ENCODE measurements around the gene CCT6B. TPM values are rescaled to one million over a fixed set of nuclear protein-coding genes. Genes with fewer than 3 reads are reported as not detected.

The CCT6B gene
- total RNA-seq, 1 experiment from 2014 or later, result 1.1 TPM

- no peaks in the 10 kb centered on the region for H3K9me3 ChIP-seq (ENCODE audit: control insufficient read depth in 1 of 2, insufficient read depth in 1 of 2, low read depth in 1 of 2, low read length in 2 of 2)
- H3K4me1 ChIP-seq (ENCODE audit: control insufficient read depth in 1 of 2, insufficient read depth in 2 of 2, low read length in 2 of 2), result no peaks in the 10 kb centered on the region
- H3K79me2 ChIP-seq (ENCODE audit: insufficient read depth, low read length), result no peaks in the 10 kb centered on the region
- H3K27me3 ChIP-seq (ENCODE audit: insufficient read depth, low read length), result no peaks in the 10 kb centered on the region
- no peaks in the 10 kb centered on the region for H3K9me2 ChIP-seq (ENCODE audit: insufficient read depth)
- DNase-seq (ENCODE audit: low read depth, low spot score) (no peak), ATAC-seq (no peak)
- no peak overlapping the region for H3K4me3 ChIP-seq (replicated peaks in 1 of 2; ENCODE audit: low read depth in 1 of 2, low read length in 2 of 2)
- no peak overlapping the region for H3K9ac ChIP-seq (ENCODE audit: low read length)
- H3K27ac ChIP-seq (ENCODE audit: low read depth, low read length), result no peak overlapping the region
- TF ChIP-seq JUND (IDR thresholded peaks at IDR 0.05), result no peak
- TF ChIP-seq SP1 (IDR thresholded peaks at IDR 0.05; ENCODE audit: low read depth), result no peak
- no peak for TF ChIP-seq EGR1 (IDR thresholded peaks at IDR 0.05; ENCODE audit: low read depth)
- TF ChIP-seq, protein P1, sequence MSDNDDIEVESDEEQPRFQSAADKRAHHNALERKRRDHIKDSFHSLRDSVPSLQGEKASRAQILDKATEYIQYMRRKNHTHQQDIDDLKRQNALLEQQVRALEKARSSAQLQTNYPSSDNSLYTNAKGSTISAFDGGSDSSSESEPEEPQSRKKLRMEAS (IDR thresholded peaks at IDR 0.05), result no peak
- no peak for TF ChIP-seq TCF7L2 (IDR thresholded peaks at IDR 0.05; ENCODE audit: borderline replicate concordance, extremely low read depth, insufficient read depth, insufficient read length)
- no peak for TF ChIP-seq ZNF274 (IDR thresholded peaks at IDR 0.05; ENCODE audit: low read depth, low read length)
- TF ChIP-seq CBX3 (IDR thresholded peaks at IDR 0.05; ENCODE audit: low read depth), result no peak
- RAD21 ChIA-PET (ENCODE audit: low non-redundant PET in 1 of 2, low total read pairs in 2 of 2, uncharacterized antibody in 2 of 2, unreplicated experiment in 2 of 2), result no interaction called here
- CTCF ChIA-PET, result interaction anchor here (1.0 to 1.2 kb wide), 3 partner anchors 119 to 123 kb away, joined by 3 read pairs; no protein-coding TSS in a partner anchor
- BruUV-seq (replicated peaks), result no TSS peak
- intact Hi-C loops (cut with micrococcal nuclease), result loop anchor here (5.0 to 10.0 kb wide), 3 partner anchors 541 to 751 kb away; partner anchors contain the start of gene SLFN12L
- POLR2A ChIA-PET, result no interaction called here
- no peak overlapping the region for H3K4me2 ChIP-seq (ENCODE audit: low read length)
- H4K20me1 ChIP-seq (ENCODE audit: insufficient read depth), result no peaks in the 10 kb centered on the region
- H2AFZ ChIP-seq (ENCODE audit: low read depth, low read length, poor library complexity, severe bottlenecking), result no peak overlapping the region
- H3K36me3 ChIP-seq (ENCODE audit: control insufficient read depth in 1 of 2, insufficient read depth in 2 of 2, low read length in 2 of 2), result peaks cover 31 to 64% of the 10 kb centered on the region in 2 experiments; a peak in 3 of 4 replicates
Observed at GRCh38 chr17:34996422-34997285, 35.4 kb upstream of the CCT6B start.

GRCh38 chr17:34993031-34993430, 31.8 kb upstream of the CCT6B start:
- POLR2A ChIA-PET, result no interaction called here
- Histone ChIP-seq H3K9me2 (ENCODE audit: insufficient read depth) (no peaks in the 10 kb centered on the region), H3K79me2 (ENCODE audit: insufficient read depth, low read length) (no peaks in the 10 kb centered on the region), H3K27me3 (ENCODE audit: insufficient read depth, low read length) (no peaks in the 10 kb centered on the region), H3K9me3 (ENCODE audit: control insufficient read depth in 1 of 2, insufficient read depth in 1 of 2, low read depth in 1 of 2, low read length in 2 of 2) (no peaks in the 10 kb centered on the region), H3K9ac (ENCODE audit: low read length) (no peak overlapping the region), H3K4me1 (ENCODE audit: control insufficient read depth in 1 of 2, insufficient read depth in 2 of 2, low read length in 2 of 2) (no peaks in the 10 kb centered on the region), H3K36me3 (ENCODE audit: control insufficient read depth in 1 of 2, insufficient read depth in 2 of 2, low read length in 2 of 2) (peaks cover 37 to 67% of the 10 kb centered on the region in 2 experiments; a peak in 3 of 4 replicates), H3K4me2 (ENCODE audit: low read length) (no peak overlapping the region), H2AFZ (ENCODE audit: low read depth, low read length, poor library complexity, severe bottlenecking) (no peak overlapping the region), H4K20me1 (ENCODE audit: insufficient read depth) (no peaks in the 10 kb centered on the region), H3K27ac (ENCODE audit: low read depth, low read length) (no peak overlapping the region), H3K4me3 (replicated peaks in 1 of 2; ENCODE audit: low read depth in 1 of 2, low read length in 2 of 2) (no peak overlapping the region)
- ATAC-seq (no peak), DNase-seq (ENCODE audit: low read depth, low spot score) (no peak)
- intact Hi-C loops (cut with micrococcal nuclease), result loop anchor here (10.0 kb wide), 1 partner anchor 568 kb away; no protein-coding TSS in a partner anchor
- CTCF ChIA-PET, result no interaction called here
- BruUV-seq (replicated peaks), result no TSS peak
- RAD21 ChIA-PET (ENCODE audit: low non-redundant PET in 1 of 2, low total read pairs in 2 of 2, uncharacterized antibody in 2 of 2, unreplicated experiment in 2 of 2), result no interaction called here
- no peak for TF ChIP-seq FOSL1 (IDR thresholded peaks at IDR 0.05; ENCODE audit: low read depth)
- no peak for TF ChIP-seq EGR1 (IDR thresholded peaks at IDR 0.05; ENCODE audit: low read depth)
- TF ChIP-seq SRF (IDR thresholded peaks at IDR 0.05; ENCODE audit: low read depth), result no peak
- no peak for TF ChIP-seq POLR2A (IDR thresholded peaks at IDR 0.05; ENCODE audit: borderline replicate concordance, extremely low read depth, insufficient read depth, insufficient read length)
- no peak for TF ChIP-seq CEBPB (IDR thresholded peaks at IDR 0.05; ENCODE audit: low read depth)
- no peak for TF ChIP-seq RAD21 (IDR thresholded peaks at IDR 0.05; ENCODE audit: low read depth)
- no peak for TF ChIP-seq CBX3 (IDR thresholded peaks at IDR 0.05; ENCODE audit: low read depth)
- no peak for TF ChIP-seq ZFX (IDR thresholded peaks at IDR 0.05)
- TF ChIP-seq ELF1 (IDR thresholded peaks at IDR 0.05; ENCODE audit: borderline replicate concordance, low read depth), result no peak
- TF ChIP-seq EZH2phosphoT487 (IDR thresholded peaks at IDR 0.05; ENCODE audit: borderline replicate concordance), result no peak
- no peak for TF ChIP-seq YY1 (IDR thresholded peaks at IDR 0.05; ENCODE audit: extremely low read depth, insufficient replicate concordance, low read depth, low read length)
- no peak for TF ChIP-seq SP1 (IDR thresholded peaks at IDR 0.05; ENCODE audit: low read depth)
- TF ChIP-seq, protein P2, sequence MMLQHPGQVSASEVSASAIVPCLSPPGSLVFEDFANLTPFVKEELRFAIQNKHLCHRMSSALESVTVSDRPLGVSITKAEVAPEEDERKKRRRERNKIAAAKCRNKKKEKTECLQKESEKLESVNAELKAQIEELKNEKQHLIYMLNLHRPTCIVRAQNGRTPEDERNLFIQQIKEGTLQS (IDR thresholded peaks at IDR 0.05), result no peak
- TF ChIP-seq CTCF (IDR thresholded peaks at IDR 0.05 in 2 of 3, conservative IDR thresholded peaks at IDR 0.05 in 1 of 3; ENCODE audit: borderline replicate concordance in 1 of 3, insufficient read depth in 1 of 3, low read depth in 2 of 3, low read length in 2 of 3), result no peak
- TF ChIP-seq POLR2AphosphoS5 (IDR thresholded peaks at IDR 0.05; ENCODE audit: low read depth, low read length), result no peak
- TF ChIP-seq TCF7L2 (IDR thresholded peaks at IDR 0.05; ENCODE audit: borderline replicate concordance, extremely low read depth, insufficient read depth, insufficient read length), result no peak
